Jurkat, Clone E6-1 (cell line): Measurements from ENCODE around the gene RAB24.
"Not testable (repeated sequence)": the region's sequence is repeated elsewhere in the genome, so short reads cannot be mapped to it uniquely, and the experiment has no call there.

Experiments used
- DNase-seq: peaks from one replicate; pipeline ENCODE4 v3.0.0-alpha.2; 2011; ENCODE audit warnings: low read depth, low spot score
- H3K4me3 ChIP-seq: 2 replicates; pipeline ENCODE4 v1.5.1; 2011; ENCODE audit warnings: mild to moderate bottlenecking, low read length, control low read depth, moderate library complexity

RAB24 gene

DNA sequence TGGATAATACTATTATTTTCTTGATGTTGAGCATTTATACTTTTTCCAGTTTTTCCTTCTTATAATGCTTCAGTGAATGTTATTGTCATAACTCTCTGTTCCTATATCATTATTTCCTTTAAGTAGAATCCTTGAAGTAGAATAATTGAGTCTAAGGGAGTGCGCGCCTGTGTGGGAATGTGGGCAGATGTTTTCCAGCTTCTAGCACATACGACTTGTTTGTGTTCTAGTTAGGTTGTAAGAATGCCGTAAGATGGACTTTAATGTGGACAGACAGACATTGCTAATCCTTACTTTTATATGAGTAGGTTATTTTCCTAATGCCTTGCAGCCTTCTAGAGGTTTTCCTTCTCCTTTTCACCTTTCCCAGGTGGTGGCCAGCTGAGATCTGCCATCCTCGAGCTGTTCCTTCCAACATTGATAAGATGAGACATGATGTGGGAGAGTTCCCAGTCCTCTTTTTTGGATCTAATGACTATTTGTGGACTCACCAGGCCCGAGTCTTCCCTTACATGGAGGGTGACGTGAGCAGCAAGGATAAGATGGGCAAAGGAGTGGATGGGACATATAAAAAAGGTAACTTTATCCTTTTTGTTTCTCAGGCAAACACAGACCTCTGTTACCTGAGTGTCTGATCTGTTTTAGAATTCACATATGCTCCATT, 34.2 kb downstream of the RAB24 start:
- H3K4me3 ChIP-seq = no peak overlapping the region
- DNase-seq = no peak

DNA sequence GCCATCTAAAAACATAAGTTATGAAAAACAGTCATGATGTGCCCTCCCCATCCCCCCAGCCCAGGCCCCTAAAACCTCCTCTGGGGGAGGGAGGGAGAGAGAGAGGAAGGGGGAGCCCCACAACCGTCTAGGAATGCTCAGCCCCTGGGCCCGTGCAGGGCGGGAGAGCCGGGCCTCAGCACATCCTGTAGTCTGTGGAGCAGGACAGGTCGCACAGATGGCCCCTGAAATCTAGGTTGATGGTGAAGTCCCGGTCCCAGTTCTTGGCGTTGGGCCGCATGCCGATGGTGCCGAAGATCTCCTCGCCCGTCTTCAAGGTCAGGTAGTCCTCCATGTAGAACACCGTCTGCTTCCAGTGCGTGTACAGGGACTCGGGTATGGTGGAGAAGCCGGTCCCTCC, 38.1 kb downstream of the RAB24 start:
- no peak overlapping the region for H3K4me3 ChIP-seq
- DNase-seq = no peak

DNA sequence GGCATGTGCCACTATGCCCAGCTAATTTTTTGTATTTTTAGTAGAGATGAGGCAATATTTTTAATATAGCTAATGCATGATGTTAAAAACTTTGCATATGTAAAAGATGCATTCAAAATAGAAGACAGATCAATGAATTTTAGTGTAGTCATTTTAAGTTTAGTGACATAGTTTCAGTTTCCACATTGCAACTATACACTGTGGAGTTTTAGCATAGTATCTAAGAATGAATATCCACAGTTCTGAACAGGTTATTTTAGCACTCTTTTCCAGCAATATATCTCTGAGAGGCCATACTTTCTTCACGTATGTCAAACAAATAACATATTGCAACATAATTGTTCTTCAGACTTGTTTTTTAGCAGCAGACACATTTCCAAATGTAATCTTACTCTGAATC, 39.3 kb downstream of the RAB24 start:
- no peak for DNase-seq
- H3K4me3 ChIP-seq = no peak overlapping the region

DNA sequence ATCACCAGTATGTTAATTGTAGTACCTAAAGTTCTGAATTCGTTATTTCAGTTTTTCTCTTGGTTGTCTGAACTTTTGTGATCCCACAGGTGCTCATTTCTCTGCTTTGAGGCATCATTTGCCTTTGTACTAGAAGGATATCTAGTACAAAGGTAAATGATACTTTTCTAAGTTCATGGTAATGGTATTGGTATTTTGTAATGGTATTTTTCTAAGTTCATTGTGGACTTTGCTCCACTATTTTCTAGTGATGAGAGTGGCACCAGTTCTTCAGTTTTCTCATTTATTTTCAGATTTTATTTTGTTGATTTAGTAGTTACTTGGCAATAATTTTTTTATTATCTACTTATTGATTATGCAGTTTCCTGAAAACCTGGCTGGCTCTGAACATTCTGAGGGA, 42.0 kb downstream of the RAB24 start:
- no peak for DNase-seq
- H3K4me3 ChIP-seq = no peak overlapping the region

DNA sequence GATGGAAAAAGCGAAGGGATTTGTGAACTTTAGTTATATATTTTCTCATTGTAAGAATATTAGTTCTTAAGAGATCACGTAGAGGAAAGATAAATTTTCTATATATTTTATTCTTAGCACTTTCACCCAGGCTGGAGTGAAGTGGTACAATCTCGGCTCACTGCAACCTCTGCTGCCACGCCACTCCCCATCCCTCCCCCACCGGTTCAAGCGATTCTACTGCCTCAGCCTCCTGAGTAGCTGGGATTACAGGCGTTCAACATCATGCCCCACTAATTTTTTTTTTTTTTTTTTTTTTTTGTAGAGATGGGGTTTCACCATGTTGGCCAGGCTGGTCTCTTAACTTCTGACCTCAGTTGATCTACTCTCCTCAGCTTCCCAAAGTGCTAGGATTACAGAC, 42.6 kb downstream of the RAB24 start:
- DNase-seq = no peak
- H3K4me3 ChIP-seq = no peak overlapping the region

DNA sequence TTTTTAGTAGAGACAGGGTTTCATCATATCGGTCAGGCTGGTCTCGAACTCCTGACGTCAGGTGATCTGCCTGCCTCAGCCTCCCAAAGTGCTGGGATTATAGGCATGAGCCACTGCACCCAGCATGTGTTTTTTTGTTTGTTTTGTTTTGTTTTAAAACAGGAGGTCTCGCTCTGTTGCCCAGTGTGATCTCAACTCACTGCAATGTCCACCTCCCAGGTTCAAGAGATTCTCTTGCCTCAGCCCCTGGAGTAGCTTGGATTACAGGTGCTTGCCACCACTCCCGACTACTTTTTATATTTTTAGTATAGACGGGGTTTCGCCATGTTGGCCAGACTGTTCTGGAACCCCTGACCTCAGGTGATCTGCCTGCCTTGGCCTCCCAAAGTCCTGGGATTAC, 44.8 kb downstream of the RAB24 start:
- H3K4me3 ChIP-seq, DNase-seq: not testable (repeated sequence)

DNA sequence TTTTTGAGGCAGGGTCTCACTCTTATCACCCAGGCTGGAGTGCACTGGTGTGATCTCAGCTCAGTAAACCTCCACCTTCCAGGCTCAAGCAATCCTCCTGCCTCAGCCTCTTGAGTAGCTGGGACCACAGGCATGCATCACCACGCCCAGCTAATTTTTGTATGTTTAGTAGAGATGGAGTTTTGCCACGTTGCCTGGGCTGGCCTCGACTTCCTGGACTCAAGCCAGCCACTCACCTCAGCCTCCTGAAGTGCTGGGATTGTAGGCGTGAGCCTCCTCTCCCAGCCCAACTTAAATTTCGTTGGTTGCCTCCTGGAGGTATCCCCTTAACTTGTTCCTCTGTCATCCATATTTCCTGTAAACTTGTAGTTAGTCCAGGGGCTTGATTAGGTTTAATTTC, 47.2 kb downstream of the RAB24 start:
- H3K4me3 ChIP-seq = no peak overlapping the region
- DNase-seq = no peak

DNA sequence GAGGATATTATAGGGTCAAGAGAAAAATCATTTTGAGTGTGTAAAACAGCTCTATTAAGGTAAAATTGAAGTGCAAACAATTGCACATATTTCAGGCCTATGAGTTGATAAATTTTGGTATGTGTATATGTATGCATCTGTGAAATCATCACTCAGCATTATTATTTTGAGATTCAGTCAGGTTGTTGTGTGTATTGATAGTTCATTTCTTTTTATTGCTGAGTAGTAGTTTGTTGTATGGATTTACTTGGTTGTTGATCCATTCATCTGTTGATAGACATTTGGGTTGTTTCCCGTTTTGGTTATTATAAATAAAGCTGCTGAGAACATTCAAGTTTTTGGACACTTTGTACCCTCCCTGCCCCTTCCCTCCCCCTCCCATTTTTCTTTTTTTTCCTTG, 50.3 kb downstream of the RAB24 start:
- no peak for DNase-seq
- no peak overlapping the region for H3K4me3 ChIP-seq
